H9 (cell line): ENCODE data around the gene MEF2C. TPM values are rescaled to one million over a fixed set of nuclear protein-coding genes. Genes with fewer than 3 reads are reported as not detected.

Experiments used
- DNase-seq: peaks from one replicate; pipeline ENCODE4 v3.0.0-alpha.2; 2017
- H2AFZ ChIP-seq: one replicate; pipeline ENCODE4 v1.6.1; 2013; ENCODE audit warnings: mild to moderate bottlenecking, low read length, control low read depth, moderate library complexity
- H2AK5ac ChIP-seq: 2 replicates; pipeline ENCODE4 v1.6.1; 2013; ENCODE audit warnings: low read length, control low read depth, mixed read lengths; ENCODE audit not compliant: insufficient read length
- H2BK120ac ChIP-seq: one replicate; pipeline ENCODE4 v1.6.1; 2013; ENCODE audit warnings: low read depth, mild to moderate bottlenecking, low read length, control low read depth, inconsistent platforms; ENCODE audit not compliant: poor library complexity, severe bottlenecking
- H2BK12ac ChIP-seq: 2 replicates; pipeline ENCODE4 v1.6.1; 2013; ENCODE audit warnings: low read length, control low read depth, mixed read lengths, low read depth; ENCODE audit not compliant: insufficient read length
- H2BK15ac ChIP-seq: 2 replicates; pipeline ENCODE4 v1.6.1; 2013; ENCODE audit warnings: low read depth, low read length, control low read depth
- H2BK20ac ChIP-seq: one replicate; pipeline ENCODE4 v1.6.1; 2013; ENCODE audit warnings: low read depth, mild to moderate bottlenecking, low read length, control low read depth, inconsistent platforms; ENCODE audit not compliant: poor library complexity, severe bottlenecking
- H2BK5ac ChIP-seq: 2 replicates; pipeline ENCODE4 v1.6.1; 2013; ENCODE audit warnings: low read length, control low read depth, mixed read lengths; ENCODE audit not compliant: insufficient read length
- H3K14ac ChIP-seq: 2 replicates; pipeline ENCODE4 v1.6.1; 2013; ENCODE audit warnings: low read length, control low read depth; ENCODE audit not compliant: insufficient read depth
- H3K18ac ChIP-seq: 2 replicates; pipeline ENCODE4 v1.6.1; 2013; ENCODE audit warnings: low read depth, mild to moderate bottlenecking, mixed read lengths, low read length, control low read depth; ENCODE audit not compliant: insufficient read length
- H3K23ac ChIP-seq: 2 replicates; pipeline ENCODE4 v1.6.1; 2013; ENCODE audit warnings: low read length, control low read depth, mixed read lengths, low read depth; ENCODE audit not compliant: insufficient read length
- H3K23me2 ChIP-seq: 2 replicates; pipeline ENCODE4 v1.6.1; 2013; ENCODE audit warnings: low read depth, mild to moderate bottlenecking, mixed read lengths, low read length, control low read depth; ENCODE audit not compliant: insufficient read length, poor library complexity, severe bottlenecking
- H3K27ac ChIP-seq: 2 replicates; pipeline ENCODE4 v1.5.1; 2013; ENCODE audit warnings: low read length, control low read depth, mixed read lengths, low read depth; ENCODE audit not compliant: insufficient read length
- H3K27me3 ChIP-seq: 2 replicates; pipeline ENCODE4 v1.6.1; 2013; ENCODE audit warnings: low read length, control low read depth, inconsistent platforms; ENCODE audit not compliant: insufficient read depth
- H3K4ac ChIP-seq: 2 replicates; pipeline ENCODE4 v1.6.1; 2013; ENCODE audit warnings: low read depth, mild to moderate bottlenecking, control low read depth, inconsistent platforms, low read length, moderate library complexity
- H3K4me1 ChIP-seq: 2 replicates; pipeline ENCODE4 v1.6.1; 2013; ENCODE audit warnings: low read length, control low read depth, inconsistent platforms; ENCODE audit not compliant: insufficient read depth
- H3K4me2 ChIP-seq: 2 replicates; pipeline ENCODE4 v1.6.1; 2013; ENCODE audit warnings: low read length, control low read depth, mixed read lengths; ENCODE audit not compliant: insufficient read length, insufficient read depth
- H3K56ac ChIP-seq: 2 replicates; pipeline ENCODE4 v1.6.1; 2013; ENCODE audit warnings: low read depth, mild to moderate bottlenecking, mixed read lengths, low read length, control low read depth; ENCODE audit not compliant: insufficient read length
- H3K79me1 ChIP-seq: 2 replicates; pipeline ENCODE4 v1.6.1; 2013; ENCODE audit warnings: low read depth, mild to moderate bottlenecking, moderate library complexity, low read length, control low read depth, inconsistent platforms; ENCODE audit not compliant: insufficient read depth, poor library complexity, severe bottlenecking
- H3K79me2 ChIP-seq: 2 replicates; pipeline ENCODE4 v1.6.1; 2013; ENCODE audit warnings: low read length, control low read depth, inconsistent platforms; ENCODE audit not compliant: insufficient read depth
- H3K9ac ChIP-seq: 2 replicates; pipeline ENCODE4 v1.6.1; 2013; ENCODE audit warnings: low read length, control low read depth, mixed read lengths; ENCODE audit not compliant: insufficient read length; ENCODE audit errors: extremely low read depth
- H3K9me3 ChIP-seq: one replicate; pipeline ENCODE4 v1.6.1; 2013; ENCODE audit warnings: low read depth, low read length, inconsistent platforms; ENCODE audit not compliant: control insufficient read depth
- H3T11ph ChIP-seq: one replicate; pipeline ENCODE4 v1.6.1; 2013; ENCODE audit warnings: mild to moderate bottlenecking, low read length, control low read depth, inconsistent platforms
- H4K20me1 ChIP-seq: one replicate; pipeline ENCODE4 v1.6.1; 2013; ENCODE audit not compliant: control insufficient read depth, insufficient read length, insufficient read depth
- H4K5ac ChIP-seq: 2 replicates; pipeline ENCODE4 v1.6.1; 2013; ENCODE audit warnings: low read depth, mild to moderate bottlenecking, mixed read lengths, low read length, control low read depth; ENCODE audit not compliant: insufficient read length
- H4K8ac ChIP-seq: replicated peaks from 2 replicates; pipeline ENCODE4 v1.6.1; 2013; ENCODE audit warnings: low read length, control low read depth, mixed read lengths, low read depth; ENCODE audit not compliant: insufficient read length
- H4K91ac ChIP-seq: 2 replicates; pipeline ENCODE4 v1.6.1; 2013; ENCODE audit warnings: low read depth, mild to moderate bottlenecking, moderate library complexity, mixed read lengths, low read length, control low read depth; ENCODE audit not compliant: insufficient read length
- H3K27ac Mint-ChIP-seq, 3 experiments: 2 replicates in 2 of 3; 3 replicates in 1 of 3; pipeline ENCODE4 v1.8.0; 2020 to 2021; ENCODE audit warnings: mixed read lengths in 3 of 3, mild to moderate bottlenecking in 1 of 3, moderate library complexity in 1 of 3
- H3K27me3 Mint-ChIP-seq: 2 replicates; pipeline ENCODE4 v1.8.0; 2021; ENCODE audit warnings: low read depth, mild to moderate bottlenecking, moderate library complexity, mixed read lengths
- H3K36me3 Mint-ChIP-seq, 3 experiments: 2 replicates in 2 of 3; 3 replicates in 1 of 3; pipeline ENCODE4 v1.8.0; 2020 to 2021; ENCODE audit warnings: low read depth in 3 of 3, mixed read lengths in 3 of 3; ENCODE audit not compliant: insufficient read depth in 1 of 3
- H3K4me1 Mint-ChIP-seq, 2 experiments: 2 replicates each; pipeline ENCODE4 v1.8.0; 2020; ENCODE audit warnings: mixed read lengths in 2 of 2
- H3K4me3 Mint-ChIP-seq, 2 experiments: 2 replicates in 1 of 2; 3 replicates in 1 of 2; pipeline ENCODE4 v1.8.0; 2020 to 2021; ENCODE audit warnings: mild to moderate bottlenecking in 2 of 2, mixed read lengths in 2 of 2, moderate library complexity in 1 of 2
- H3K9me3 Mint-ChIP-seq, 2 experiments: 2 replicates in 1 of 2; 3 replicates in 1 of 2; pipeline ENCODE4 v1.8.0; 2020; ENCODE audit warnings: mild to moderate bottlenecking in 2 of 2, mixed read lengths in 2 of 2, moderate library complexity in 1 of 2
- CTCF ChIP-seq: fragments of 200-600 bp; sonication (generic); conservative IDR thresholded peaks from 3 replicates; pipeline ENCODE4 v1.8.0; 2021; ENCODE audit warnings: antibody characterized with exemption, mild to moderate bottlenecking
- WGBS: extraction: QIAGEN DNeasy Blood & Tissue Kit; methylation state at CpG from one replicate; pipeline ENCODE4 v1.1.7; 2013; ENCODE audit warnings: missing lambda C conversion rate, low lambda C conversion rate, mixed read lengths; ENCODE audit not compliant: insufficient read length; ENCODE audit errors: extremely low coverage; 5-methylcytosine and 5-hydroxymethylcytosine counted together
- total RNA-seq: library from RNA; stranded (reverse); gene quantifications from 2 replicates; pipeline ENCODE4 v1.2.1, GENCODE V29; 2021

MEF2C gene
- total RNA-seq, 1 experiment from 2014 or later: 0.11 TPM

- no peaks in the 10 kb centered on the region for H3K27me3 ChIP-seq
- no peak overlapping the region for H4K91ac ChIP-seq
- H3K4me1 Mint-ChIP-seq: peaks cover 4 to 5% of the 10 kb centered on the region in 2 experiments; a peak in 2 of 4 replicates
- H3K4ac ChIP-seq: no peak overlapping the region
- H3K18ac ChIP-seq: no peak overlapping the region
- no peaks in the 10 kb centered on the region for H3K36me3 Mint-ChIP-seq
- no peaks in the 10 kb centered on the region for H3K79me1 ChIP-seq
- no peak overlapping the region for H2BK15ac ChIP-seq
- no peak overlapping the region for H2BK5ac ChIP-seq
- no peaks in the 10 kb centered on the region for H3K9me3 Mint-ChIP-seq
- no peak overlapping the region for H4K5ac ChIP-seq
- WGBS: no CpG with 5 or more reads among the region's 1 CpG
- no peak overlapping the region for H3K14ac ChIP-seq
- DNase-seq: no peak
- no peak overlapping the region for H2AK5ac ChIP-seq
- no peaks in the 10 kb centered on the region for H3K4me1 ChIP-seq
- no peak overlapping the region for H2AFZ ChIP-seq
- H4K20me1 ChIP-seq: no peaks in the 10 kb centered on the region
- no peak overlapping the region for H3K27ac ChIP-seq
- H4K8ac ChIP-seq: no peak overlapping the region
- H3K27me3 Mint-ChIP-seq: no peaks in the 10 kb centered on the region
- H3K79me2 ChIP-seq: no peaks in the 10 kb centered on the region
- no peaks in the 10 kb centered on the region for H3K9me3 ChIP-seq
- H3T11ph ChIP-seq: no peak overlapping the region
- H3K4me2 ChIP-seq: no peak overlapping the region
- TF ChIP-seq CTCF: no peak
- H2BK120ac ChIP-seq: no peak overlapping the region
- no peak overlapping the region for H3K9ac ChIP-seq
- H3K56ac ChIP-seq: no peak overlapping the region
- no peak overlapping the region for H2BK20ac ChIP-seq
- no peaks in the 10 kb centered on the region for H3K23me2 ChIP-seq
- no peak overlapping the region for H3K23ac ChIP-seq
- H2BK12ac ChIP-seq: no peak overlapping the region
- no peak overlapping the region for H3K4me3 Mint-ChIP-seq
- H3K27ac Mint-ChIP-seq: no peak overlapping the region
Measured at GRCh38 chr5:88803309-88803708, 79.7 kb downstream of the MEF2C start.
